GM19240 (cell line): ENCODE results near the gene CEMIP.
A peak's percentile ranks its signal among the peaks of the same experiment; 100 is the strongest.
"Not testable (repeated sequence)": the region's sequence is repeated elsewhere in the genome, so short reads cannot be mapped to it uniquely, and the experiment has no call there.

Source experiments
- DNase-seq: peaks from one replicate; pipeline ENCODE4 v3.0.0; 2011; ENCODE audit warnings: low spot score; ENCODE audit not compliant: insufficient read length

CEMIP gene

DNA sequence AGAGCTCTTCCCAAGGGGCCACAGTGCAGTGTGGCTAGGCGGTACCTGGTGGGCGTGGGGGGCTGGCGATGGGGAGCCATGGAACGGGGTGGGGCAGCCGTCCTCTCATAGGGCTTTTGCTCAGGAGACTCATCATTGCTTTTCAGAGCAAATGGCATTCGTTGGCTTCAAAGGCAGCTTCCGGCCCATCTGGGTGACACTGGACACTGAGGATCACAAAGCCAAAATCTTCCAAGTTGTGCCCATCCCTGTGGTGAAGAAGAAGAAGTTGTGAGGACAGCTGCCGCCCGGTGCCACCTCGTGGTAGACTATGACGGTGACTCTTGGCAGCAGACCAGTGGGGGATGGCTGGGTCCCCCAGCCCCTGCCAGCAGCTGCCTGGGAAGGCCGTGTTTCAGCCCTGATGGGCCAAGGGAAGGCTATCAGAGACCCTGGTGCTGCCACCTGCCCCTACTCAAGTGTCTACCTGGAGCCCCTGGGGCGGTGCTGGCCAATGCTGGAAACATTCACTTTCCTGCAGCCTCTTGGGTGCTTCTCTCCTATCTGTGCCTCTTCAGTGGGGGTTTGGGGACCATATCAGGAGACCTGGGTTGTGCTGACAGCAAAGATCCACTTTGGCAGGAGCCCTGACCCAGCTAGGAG is 169.6 kb downstream of the CEMIP start:
- no peak for DNase-seq

DNA sequence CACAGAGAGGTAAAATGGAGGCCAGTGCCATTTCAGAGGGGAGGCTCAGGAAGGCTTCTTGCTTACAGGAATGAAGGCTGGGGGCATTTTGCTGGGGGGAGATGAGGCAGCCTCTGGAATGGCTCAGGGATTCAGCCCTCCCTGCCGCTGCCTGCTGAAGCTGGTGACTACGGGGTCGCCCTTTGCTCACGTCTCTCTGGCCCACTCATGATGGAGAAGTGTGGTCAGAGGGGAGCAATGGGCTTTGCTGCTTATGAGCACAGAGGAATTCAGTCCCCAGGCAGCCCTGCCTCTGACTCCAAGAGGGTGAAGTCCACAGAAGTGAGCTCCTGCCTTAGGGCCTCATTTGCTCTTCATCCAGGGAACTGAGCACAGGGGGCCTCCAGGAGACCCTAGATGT is 170.6 kb downstream of the CEMIP start:
- DNase-seq: no peak

DNA sequence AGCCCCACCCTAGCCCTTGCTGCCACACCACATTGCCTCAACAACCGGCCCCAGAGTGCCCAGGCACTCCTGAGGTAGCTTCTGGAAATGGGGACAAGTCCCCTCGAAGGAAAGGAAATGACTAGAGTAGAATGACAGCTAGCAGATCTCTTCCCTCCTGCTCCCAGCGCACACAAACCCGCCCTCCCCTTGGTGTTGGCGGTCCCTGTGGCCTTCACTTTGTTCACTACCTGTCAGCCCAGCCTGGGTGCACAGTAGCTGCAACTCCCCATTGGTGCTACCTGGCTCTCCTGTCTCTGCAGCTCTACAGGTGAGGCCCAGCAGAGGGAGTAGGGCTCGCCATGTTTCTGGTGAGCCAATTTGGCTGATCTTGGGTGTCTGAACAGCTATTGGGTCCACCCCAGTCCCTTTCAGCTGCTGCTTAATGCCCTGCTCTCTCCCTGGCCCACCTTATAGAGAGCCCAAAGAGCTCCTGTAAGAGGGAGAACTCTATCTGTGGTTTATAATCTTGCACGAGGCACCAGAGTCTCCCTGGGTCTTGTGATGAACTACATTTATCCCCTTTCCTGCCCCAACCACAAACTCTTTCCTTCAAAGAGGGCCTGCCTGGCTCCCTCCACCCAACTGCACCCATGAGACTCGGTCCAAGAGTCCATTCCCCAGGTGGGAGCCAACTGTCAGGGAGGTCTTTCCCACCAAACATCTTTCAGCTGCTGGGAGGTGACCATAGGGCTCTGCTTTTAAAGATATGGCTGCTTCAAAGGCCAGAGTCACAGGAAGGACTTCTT is 171.3 kb downstream of the CEMIP start:
- DNase-seq: no peak

DNA sequence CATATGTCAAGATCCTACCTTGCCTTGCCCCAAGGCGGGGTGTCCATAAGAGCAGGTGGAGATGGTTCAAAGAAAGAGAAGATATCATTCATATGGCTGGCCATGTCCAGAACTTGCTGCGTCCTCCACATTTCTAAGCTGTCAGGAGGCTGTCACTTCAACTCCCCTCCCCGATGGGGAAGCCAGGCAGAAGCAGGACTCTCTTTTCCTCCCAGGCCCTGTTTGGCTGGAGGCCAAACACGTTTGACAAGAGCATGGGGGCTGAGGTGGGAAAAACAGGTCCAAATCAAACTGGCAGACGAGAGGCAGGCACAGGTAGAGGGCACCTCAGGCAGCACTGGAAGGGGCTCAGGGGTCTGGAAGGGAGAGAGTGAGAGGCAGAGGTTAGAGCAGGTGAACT is 172.8 kb downstream of the CEMIP start:
- DNase-seq: no peak

DNA sequence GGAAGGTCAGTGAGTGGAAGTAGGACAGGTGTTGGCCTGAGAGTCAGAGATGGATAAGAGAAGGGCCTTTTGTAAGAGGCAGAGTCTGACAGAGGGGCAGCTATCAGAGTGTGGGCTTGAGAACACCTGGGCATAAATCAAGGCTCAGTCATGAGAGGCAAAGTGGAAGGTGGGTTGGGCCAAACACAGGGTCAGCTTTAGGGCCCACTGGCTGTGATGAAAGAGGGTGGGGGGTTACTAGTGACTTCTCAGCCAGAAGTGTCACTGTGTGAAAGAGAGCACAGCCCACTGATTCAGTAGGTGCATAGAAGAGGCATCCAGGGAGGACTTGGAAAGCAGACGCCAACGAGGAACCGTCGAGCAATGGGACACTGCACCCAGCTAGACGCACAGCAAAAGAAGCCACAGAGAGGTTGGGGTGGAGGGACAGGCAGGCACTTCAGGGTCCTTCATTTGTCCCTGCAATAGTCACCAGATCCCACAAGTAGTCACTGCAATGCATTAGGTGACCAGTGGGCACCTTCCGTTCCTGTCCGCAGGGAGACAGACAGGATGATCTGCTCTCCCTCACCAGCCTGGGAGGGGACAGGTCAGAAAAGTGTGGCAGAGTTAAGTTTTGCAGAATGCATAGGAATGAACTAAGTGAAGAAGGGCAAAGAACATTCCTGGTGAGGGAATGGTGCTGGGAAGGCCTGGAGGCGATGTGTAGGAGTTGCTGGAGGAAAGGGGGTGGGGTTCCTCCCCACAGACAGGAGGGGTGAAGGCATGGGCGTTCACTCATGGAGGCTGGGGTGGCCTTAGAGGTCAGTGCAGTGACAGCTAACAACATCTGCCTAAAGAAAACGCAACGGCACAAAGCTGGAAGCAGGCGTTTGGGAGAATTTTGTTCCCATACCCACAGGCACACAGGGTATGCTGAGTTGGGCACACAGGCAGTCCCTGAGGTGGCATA is 174.1 kb downstream of the CEMIP start:
- DNase-seq: no peak

DNA sequence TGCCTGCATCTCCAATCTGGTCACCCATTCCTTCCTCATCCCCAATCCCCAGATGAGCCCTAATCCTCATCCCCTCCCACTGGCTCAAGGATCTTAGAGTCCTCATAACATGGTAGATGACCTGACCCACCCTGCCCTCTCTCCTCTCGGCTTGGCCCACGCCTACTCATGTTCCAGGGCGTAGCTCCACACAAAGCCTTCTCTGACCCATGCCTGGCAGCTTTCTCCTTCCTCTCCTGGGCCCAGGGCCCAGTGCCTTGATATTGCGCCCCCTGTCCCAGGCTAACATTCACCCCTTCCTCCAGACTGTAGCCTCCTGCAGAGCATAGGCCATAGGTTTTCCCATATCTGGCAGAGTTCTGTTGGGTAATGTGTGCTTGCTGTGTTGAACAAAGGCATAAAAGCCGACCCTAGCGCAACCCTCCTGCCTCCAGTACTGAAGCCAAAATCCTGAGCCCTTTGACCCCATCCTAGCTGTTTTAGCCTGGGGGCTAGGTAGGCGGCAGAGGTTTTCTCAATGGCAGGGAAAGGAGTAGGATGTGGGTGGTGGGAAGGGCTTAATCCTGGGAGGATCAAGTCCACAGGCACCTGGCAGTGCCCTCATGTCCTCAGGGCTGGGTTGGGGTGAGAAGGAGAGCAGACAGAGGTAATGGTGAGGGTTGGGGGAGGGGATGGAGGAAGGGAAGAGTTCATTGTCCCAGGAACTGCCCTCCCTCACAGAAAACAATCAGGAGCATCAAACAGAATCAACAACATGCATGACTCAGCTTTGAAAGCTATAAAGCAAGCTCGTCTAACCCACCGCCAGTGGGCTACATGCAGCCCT is 175.0 kb downstream of the CEMIP start:
- DNase-seq: no peak

DNA sequence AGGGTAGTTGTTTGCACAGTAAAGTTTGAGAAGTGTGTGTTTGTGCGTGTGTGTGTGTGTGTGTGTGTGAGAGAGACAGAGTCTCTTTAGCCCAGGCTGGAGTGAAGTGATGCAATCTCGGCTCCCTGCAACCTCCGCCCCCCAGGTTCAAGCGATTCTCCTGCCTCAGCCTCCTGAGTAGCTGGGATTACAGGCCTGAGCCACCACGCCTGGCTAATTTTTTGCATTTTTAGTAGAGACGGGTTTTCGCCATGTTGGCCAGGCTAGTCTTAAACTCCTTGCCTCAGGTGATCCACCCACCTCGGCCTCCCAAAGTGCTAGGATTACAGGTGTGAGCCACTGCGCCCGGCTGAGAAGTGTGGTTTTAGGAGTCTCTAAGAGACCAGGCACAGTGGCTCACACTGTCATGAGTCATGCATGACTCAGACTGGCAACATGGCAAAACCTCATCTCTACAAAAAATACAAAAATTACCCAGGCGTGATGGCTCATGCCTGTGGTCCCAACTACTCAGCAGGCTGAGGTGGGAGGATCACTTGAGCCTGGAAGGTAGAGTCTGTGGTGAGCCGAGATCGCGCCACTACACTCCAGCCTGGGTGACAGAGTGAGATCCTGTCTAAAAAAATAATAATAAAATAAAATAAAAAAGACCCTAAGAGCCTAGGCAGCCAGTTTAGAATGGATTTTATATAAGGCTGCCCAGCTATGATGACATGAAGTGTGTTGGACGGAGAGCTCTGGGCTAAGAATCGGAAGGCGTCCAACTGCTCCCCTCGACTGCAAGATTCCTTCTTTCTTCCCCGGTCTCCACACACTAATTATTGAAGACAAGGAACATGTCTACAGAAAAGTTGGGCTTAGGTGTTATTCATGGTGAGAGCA is 176.6 kb downstream of the CEMIP start:
- DNase-seq: not testable (repeated sequence)

DNA sequence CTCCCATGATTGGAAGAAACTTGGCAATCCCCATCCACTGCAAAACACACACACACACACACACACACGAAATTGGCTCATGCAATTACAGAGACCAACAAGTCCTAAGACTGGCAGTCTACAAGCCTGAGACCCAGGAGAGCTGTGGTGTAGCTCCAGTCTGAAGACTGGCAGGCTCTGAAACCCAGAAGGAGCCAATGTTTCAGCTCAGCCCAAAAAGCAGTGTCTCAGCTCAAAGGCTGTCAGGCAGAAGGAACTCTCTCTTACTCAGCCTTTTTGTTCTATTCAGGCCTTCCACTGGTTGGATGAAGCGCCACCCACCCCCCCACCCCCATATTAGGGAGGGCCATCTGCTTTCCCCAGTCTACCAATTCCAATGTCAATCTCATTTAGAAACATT is 178.4 kb downstream of the CEMIP start:
- DNase-seq: no peak

DNA sequence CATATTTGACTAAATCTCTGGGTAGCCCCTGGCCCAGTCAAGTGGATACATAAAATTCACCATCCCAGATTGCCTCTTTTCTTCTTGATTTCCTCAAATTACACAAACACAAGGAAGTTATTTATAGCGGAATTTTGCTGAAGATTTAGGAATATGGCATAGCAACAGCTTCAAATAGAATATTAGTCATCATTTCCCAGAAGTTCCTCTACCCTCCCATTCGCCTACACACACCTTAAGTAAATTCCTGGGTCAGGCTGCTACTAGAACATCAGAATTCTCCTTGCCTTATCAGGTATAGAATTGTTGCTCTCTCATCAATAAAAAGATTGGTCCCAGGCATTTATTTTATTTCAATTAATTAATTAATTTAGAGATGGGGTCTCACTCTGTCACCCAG is 178.8 kb downstream of the CEMIP start:
- DNase-seq: no peak

DNA sequence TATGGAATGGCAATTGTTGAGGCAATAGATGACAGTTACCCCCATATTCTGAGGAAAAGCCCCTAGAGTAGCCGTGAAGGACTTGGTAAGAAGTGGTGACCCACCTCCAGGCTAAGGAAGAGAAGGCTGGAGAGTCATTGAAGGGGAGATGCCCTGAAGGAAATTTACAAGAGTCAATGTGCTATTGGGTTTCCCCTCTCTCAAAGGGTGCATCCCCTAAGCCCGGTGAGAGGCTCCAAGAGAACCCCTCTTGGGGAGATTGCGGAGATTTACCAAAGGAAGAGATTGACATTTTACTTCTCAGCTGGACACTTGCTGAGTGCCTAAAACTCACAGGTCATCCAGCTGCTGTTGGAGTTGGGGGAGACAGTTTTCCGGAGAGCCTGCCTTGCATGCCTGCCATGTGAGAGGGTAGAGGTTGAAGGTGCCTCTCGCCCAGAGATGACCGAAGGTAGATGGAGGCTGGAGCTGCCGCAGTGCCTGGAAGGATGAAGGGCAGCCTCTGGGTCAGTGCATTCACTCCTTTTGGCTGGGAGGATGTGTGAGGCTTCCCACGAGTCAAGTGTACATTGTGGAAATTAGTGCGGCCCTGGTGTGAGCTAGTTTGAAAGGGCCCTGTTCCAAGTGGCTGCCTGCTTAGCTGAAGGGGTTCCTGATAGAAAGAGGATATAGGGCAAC is 179.8 kb downstream of the CEMIP start:
- no peak for DNase-seq

DNA sequence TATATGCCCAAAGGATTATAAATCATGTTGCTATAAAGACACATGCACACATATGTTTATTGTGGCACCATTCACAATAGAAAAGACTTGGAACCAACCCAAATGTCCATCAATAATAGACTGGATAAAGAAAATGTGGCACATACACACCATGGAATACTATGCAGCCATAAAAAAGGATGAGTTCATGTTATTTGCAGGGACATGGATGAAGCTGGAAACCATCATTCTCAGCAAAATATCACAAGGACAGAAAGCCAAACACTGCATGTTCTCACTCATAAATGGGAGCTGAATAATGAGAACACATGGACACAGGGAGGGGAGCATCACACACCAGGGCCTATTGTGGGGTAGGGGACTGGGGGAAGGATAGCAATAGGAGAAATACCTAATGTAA is 186.3 kb downstream of the CEMIP start:
- DNase-seq: not testable (repeated sequence)

DNA sequence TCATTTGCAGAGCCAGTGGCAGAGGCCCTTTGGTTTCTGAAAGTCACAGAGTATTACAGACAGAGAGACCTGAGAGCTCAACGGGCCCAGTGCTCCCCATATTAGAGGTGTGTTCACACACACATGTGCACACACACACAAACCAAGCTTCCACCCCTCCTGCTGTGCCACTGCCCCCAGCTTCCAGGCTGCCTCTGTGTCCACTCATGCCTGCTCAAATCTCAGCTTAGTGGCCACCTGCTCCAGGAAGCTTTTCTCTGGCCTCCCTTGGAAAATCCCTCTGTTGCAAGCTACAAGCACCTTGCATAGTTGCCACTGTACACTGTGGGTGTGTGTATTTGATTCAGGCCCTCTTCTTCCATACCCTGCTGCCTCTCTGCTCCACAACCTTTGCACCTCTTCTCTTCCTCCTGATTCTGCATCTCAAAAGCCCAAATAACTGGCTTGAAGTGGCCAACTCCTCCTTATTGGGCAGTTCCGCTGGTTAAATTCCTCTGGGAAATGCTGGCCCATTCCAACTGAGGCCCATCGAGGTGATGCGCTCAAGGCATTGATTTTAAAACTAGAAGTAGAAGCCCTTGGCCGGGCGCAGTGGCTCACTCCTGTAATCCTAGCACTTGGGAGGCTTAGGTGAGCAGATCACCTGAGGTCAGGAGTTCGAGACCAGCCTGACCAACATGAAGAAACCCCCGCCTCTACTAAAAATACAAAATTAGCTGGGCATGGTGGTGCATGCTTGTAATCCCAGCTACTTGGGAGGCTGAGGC is 187.4 kb downstream of the CEMIP start:
- DNase-seq: no peak

DNA sequence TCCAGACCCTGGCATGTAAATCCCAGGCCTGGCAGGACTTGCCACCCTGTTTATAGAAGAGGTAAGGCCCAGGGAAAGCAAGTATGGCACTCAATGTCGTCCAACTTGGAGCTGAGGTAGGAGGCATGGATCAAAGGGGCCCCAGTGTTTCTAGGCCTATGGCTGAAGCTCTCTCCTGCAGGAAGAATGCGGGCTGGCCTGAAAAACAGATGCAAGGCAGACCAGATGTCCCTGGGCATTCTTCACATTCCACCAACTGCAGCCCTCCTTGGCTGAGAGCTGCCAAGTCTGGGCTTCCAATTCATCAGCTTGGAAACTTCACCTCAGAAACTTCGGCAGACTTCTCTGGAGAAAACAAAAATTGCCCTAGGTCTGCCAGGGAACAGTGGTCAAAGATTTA is 188.3 kb downstream of the CEMIP start:
- no peak for DNase-seq

DNA sequence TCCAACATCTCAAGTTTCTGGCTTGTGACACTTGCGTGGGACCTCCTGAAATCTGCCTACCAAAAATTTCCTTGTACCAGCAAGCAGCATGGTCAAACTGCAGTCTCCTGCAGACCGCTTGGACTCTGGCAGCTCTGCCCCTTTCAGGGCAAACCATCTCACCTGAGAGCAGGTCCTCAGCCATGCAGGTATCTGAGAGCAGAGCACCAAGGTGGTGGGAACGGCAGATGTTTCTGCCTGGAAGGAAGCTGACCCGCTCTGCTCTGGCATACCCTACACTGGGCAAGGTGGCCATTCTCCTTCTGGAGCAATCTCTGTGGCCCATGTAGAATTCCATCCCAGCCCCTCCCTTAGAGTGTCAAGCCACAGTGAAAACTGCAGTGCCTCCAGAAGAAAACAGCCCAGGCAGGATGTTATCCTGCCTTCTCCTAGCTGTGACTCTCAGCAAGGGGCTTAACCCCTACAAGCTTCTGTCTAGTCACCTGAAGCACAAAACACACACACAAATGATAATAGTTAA is 188.9 kb downstream of the CEMIP start:
- no peak for DNase-seq

DNA sequence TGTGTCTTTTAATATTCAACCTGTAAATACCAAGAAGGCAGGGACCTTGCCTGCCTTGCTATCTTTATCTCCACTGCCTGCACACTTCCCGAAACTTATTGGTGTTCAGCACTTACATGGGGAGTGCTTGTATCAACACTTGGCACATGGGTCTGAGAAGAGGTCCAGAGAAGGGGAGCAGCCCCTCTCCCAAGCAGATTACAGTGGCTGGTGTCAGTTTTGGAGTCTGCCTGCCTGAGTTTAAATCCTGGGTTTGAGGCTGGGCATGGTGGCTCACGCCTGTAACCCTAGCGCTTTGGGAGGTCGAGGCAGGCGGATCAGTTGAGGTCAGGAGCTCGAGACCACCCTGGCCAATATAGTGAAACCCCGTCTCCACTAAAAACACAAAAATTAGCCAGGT is 190.1 kb downstream of the CEMIP start:
- DNase-seq: no peak

DNA sequence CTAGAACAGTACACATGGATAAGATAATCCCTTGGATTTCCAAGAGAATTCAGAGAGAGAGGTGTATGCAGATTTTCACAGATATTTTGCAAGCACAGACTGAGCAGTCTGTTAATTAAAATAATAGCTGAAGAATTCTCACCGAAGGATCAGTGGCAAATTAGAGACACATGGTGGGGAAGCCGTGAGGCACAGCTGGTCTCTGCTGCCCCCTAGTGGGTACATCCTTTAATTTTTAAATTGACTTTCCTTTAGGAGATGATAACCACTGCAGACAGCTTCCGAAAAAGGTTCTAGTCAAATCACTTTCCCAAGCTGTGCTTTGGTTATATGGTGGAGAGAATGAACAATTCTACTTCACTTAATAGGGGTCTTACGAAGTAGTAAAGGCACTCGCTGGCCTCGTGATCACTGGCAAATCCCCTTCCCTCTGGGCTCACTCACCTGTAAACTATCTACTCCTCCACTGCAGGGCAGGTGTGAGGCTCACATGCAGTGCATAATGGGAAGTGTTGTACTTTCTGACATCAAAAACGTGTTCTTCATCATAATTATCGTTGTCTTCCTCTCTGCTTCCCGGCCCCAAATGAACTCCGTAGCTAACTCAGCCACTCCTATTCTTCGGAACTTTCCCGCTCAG is 191.0 kb downstream of the CEMIP start:
- peak; percentile 37 for DNase-seq

DNA sequence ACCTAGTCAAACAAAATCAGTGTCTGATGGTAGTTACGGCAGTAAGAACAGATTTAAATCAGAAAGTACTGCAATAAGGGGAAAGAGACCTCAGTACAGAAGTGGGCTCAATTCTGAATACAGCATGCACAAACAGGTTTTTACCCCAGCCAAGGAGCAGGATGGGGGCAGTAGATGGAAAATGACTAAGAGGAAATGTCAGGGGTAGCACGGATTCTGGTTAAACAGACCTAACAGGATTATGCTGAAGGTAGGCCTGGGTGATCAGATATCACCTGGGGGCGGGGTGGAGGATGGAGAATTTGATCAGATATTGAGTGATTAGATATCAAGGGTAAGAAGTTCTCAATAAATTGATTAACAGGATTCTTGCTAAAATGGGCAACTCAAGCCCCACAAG is 191.5 kb downstream of the CEMIP start:
- DNase-seq: no peak

DNA sequence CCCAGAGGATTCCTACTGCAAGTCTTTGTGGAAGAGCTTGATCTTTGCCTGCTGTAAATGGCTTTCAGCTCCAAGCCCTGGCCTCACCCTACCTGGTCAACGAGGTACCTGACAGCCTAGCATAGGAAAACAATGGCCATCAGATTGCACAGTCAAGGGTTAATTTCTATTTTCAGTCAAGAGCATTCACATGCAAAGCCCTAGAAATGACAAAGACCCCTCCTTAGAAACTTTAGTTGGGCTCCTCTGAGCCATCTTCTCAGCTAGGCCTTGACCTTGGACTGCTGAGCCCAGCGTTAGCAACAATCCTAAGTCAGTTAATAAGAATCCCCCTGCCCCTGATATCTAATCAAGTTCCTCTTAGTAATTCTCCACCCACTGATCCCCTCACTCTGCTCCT is 192.0 kb downstream of the CEMIP start:
- no peak for DNase-seq
